Measurements from ENCODE around the gene STARD6.
A peak's percentile ranks its signal among the peaks of the same experiment; 100 is the strongest.
"Not testable (repeated sequence)": the region's sequence is repeated elsewhere in the genome, so short reads cannot be mapped to it uniquely, and the experiment has no call there.

The STARD6 gene
- 0 to 0.12 (median 0.04) reads per million in 4 donors for total RNA-seq

GRCh38 chr18:54357660-54358494 lies at the start of gene STARD6, which contains the start of gene C18orf54:
Gene STARD6 (minus strand): TSS chr18:54357858. CDS start chr18:54354573, 3,285 bp downstream.
Gene C18orf54 (plus strand): TSS chr18:54357906. CDS start chr18:54360573, 2,667 bp downstream.
- DNase-seq, result peak; percentile 83 to 96 (median 84)

GRCh38 chr18:54405290-54405689 lies 47.6 kb upstream of the STARD6 start:
- no peak for DNase-seq

- DNase-seq, result no peak
Observed at GRCh38 chr18:54396760-54397159, 39.1 kb upstream of the STARD6 start.

- DNase-seq, result no peak
Observed at GRCh38 chr18:54393648-54394294, 36.1 kb upstream of the STARD6 start.

- peak in 1 of 5 donors; percentile 67 for DNase-seq
Observed at GRCh38 chr18:54392543-54393023, 34.9 kb upstream of the STARD6 start.

GRCh38 chr18:54390838-54391237 lies 33.2 kb upstream of the STARD6 start:
- DNase-seq, result no peak

GRCh38 chr18:54389143-54389505 lies 31.5 kb upstream of the STARD6 start:
- DNase-seq, result no peak

GRCh38 chr18:54388203-54389142 lies 30.8 kb upstream of the STARD6 start:
- DNase-seq, result peak in 1 of 5 donors; percentile 73

GRCh38 chr18:54387631-54388030 lies 30.0 kb upstream of the STARD6 start:
- no peak for DNase-seq

- not testable (repeated sequence) for DNase-seq
Observed at GRCh38 chr18:54386800-54387495, 29.3 kb upstream of the STARD6 start.

GRCh38 chr18:54386043-54386442 lies 28.4 kb upstream of the STARD6 start:
- DNase-seq, result no peak

- DNase-seq, result no peak
Observed at GRCh38 chr18:54382733-54383252, 25.1 kb upstream of the STARD6 start.

GRCh38 chr18:54382076-54382475 lies 24.4 kb upstream of the STARD6 start:
- no peak for DNase-seq

GRCh38 chr18:54381640-54382039 lies 24.0 kb upstream of the STARD6 start:
- DNase-seq, result no peak

- DNase-seq, result no peak
Observed at GRCh38 chr18:54378057-54378456, 20.4 kb upstream of the STARD6 start.

GRCh38 chr18:54360406-54360805 lies 2.7 kb upstream of the STARD6 start:
- no peak for DNase-seq

- no peak for DNase-seq
Observed at GRCh38 chr18:54359233-54359632, 1.6 kb upstream of the STARD6 start.

- no peak for DNase-seq
Observed at GRCh38 chr18:54358495-54359040, 910 bp upstream of the STARD6 start.

GRCh38 chr18:54357082-54357659 lies 487 bp downstream of the STARD6 start:
- no peak for DNase-seq

GRCh38 chr18:54351186-54351585 lies 6.5 kb downstream of the STARD6 start:
- DNase-seq, result no peak

- DNase-seq, result no peak
Observed at GRCh38 chr18:54338230-54338629, 19.4 kb downstream of the STARD6 start.
